ENCODE measurements around the gene HYCC1.

HYCC1 gene

DNA sequence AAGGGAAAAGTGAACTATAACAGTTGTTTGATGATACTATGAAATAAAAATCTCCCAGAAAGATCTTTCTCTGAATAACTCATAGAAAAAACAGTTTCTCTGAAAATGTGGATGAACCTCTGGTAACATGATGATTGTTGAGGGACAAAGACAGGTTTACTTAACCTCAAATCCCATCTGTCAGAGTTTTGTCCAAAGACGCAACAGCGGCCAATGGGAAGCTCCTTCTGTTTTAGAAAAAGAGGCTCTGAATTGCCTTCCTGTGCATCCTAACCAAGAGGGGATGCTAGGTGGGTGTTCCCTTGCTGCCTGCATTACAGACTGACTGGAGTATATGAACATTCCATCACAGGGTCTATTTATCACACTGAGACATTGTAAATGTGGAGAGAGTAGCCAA is 8.9 kb upstream of the HYCC1 start:
- Mint-ChIP-seq H3K4me3 (no peak overlapping the region), H3K27ac (no peak overlapping the region), H3K9me3 (no peaks in the 10 kb centered on the region), H3K27me3 (peaks cover 5% of the 10 kb centered on the region), H3K4me1 (peaks cover 26% of the 10 kb centered on the region), H3K36me3 (no peaks in the 10 kb centered on the region)

DNA sequence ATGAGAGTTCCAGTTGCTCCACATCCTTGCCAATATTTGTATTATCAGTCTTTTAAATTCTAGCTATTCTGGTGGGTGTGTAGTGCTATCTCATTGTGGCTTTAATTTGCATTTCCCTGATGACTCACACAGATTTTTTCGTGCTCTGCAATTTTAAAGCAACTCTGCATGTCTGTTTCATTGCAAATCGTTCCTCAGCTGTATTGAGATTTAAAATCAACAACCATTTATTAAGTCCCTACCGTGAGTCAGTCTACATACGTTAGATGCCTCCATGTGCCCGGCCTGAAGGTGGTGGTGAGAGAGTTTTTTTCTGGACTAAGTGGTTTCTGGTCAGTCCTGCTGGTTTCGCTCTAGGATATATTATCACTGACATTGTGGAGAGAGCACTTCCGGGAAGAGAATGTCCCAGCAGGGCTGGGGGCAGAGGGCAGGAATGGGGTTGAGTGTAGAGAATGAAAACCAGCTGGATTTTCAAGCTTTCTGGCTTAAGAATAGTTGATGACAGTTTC is 8.4 kb upstream of the HYCC1 start:
- Mint-ChIP-seq H3K4me1 (peaks cover 30% of the 10 kb centered on the region), H3K27ac (peak overlapping the region; percentile 0), H3K27me3 (peaks cover 5% of the 10 kb centered on the region), H3K4me3 (no peak overlapping the region), H3K36me3 (no peaks in the 10 kb centered on the region), H3K9me3 (no peaks in the 10 kb centered on the region)

DNA sequence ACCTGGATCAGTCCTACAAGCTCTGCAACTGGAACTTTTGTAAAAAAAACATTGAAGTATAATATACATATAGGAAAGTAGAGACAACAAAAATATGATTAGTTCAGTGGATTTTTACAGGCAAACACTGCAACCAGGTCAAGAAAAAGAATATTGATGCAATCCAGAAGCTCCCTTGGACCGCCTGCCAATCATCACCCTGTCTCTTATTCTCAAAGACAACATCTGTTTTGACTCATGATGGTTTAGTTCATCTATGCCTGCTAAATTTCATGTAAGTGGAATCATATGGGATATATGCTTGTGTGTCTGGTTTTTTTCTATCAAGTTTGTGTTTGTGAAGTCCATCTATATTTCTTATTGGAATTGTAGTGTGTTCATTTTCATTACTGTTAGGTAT is 7.7 kb upstream of the HYCC1 start:
- H3K9me3 Mint-ChIP-seq, result no peaks in the 10 kb centered on the region
- H3K4me1 Mint-ChIP-seq, result peaks cover 34% of the 10 kb centered on the region
- no peak overlapping the region for H3K4me3 Mint-ChIP-seq
- peaks cover 5% of the 10 kb centered on the region for H3K27me3 Mint-ChIP-seq
- H3K36me3 Mint-ChIP-seq, result no peaks in the 10 kb centered on the region
- H3K27ac Mint-ChIP-seq, result peak overlapping the region; percentile 90

DNA sequence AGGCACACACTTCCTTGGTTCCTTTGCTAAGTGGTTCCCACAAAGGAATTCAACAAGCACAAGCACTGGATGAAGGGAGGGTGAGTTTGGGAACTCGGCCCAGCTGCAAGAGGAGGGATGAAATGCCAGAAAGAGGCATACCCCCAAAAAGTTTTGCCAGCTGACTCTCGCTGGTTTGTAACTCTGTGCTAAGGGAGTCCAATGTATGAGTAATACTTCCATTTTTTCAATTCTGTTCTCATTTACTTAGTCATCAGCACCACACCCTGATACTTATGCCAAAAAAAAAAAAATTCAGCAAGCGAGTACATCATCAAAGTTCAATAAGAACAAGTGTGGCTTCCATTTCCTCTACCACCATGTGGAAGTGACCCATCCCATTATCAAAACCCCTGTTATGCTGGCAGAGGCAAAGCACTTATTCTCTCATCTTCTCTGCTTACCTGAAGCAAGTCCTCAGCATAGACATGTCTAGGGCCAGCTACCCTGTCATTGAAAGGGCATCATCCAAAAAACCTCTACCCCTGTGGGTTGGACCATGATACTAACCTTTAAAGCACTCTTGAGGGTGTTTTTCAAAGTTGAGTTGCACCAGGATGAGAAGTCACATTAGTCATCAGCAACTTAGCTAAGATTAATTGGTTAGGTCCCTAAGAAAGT is 6.9 kb upstream of the HYCC1 start:
- Mint-ChIP-seq H3K4me3 (peak overlapping the region; percentile 53), H3K4me1 (peaks cover 41% of the 10 kb centered on the region), H3K27ac (peak overlapping the region; percentile 90)

DNA sequence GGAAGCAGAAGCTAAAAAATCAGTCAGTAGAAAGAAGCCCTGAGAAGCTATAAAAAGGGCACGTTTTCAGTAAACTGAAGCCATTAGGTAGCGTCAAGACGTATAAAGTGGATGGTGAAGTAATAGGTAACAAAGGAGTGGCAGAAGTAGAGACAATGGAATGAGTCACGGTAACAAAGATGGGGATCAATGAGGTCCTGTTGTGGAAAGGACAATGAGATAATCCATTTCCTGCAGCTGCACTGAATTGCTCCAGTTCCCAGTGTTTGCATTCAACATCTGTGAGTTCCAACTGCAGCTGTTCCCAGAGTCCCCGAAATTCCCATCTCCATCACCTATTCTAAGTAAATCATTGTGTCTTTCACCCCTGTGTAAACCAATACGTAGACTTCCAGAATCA is 4.8 kb upstream of the HYCC1 start:
- no peak overlapping the region for H3K27ac Mint-ChIP-seq
- no peaks in the 10 kb centered on the region for H3K36me3 Mint-ChIP-seq
- no peaks in the 10 kb centered on the region for H3K9me3 Mint-ChIP-seq
- peaks cover 57% of the 10 kb centered on the region for H3K4me1 Mint-ChIP-seq
- H3K4me3 Mint-ChIP-seq, result no peak overlapping the region
- H3K27me3 Mint-ChIP-seq, result no peaks in the 10 kb centered on the region

More for the DNA sequence above, 6.9 kb upstream of the HYCC1 start:
- Mint-ChIP-seq H3K27me3 (peaks cover 2% of the 10 kb centered on the region), H3K9me3 (no peaks in the 10 kb centered on the region), H3K36me3 (no peaks in the 10 kb centered on the region)

DNA sequence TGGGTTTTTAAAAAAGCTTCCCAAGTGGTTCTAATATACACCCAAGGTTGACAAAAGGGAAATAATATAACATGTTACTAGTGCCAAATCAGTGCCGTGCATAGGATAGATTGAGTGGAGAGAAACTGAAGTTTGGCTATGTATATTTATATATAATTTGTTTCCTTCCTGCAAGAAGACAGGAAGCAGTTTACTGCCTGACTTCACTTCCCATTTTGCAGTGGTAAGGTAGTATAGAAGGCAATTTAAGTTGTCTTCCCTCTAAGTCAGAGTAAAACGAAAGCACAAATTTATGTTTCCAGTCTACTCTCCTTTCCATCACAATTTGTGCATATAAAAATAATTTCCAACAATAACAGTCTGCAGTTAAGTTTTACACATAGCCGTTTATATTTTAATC is 3.4 kb upstream of the HYCC1 start:
- no peak overlapping the region for H3K27ac Mint-ChIP-seq

DNA sequence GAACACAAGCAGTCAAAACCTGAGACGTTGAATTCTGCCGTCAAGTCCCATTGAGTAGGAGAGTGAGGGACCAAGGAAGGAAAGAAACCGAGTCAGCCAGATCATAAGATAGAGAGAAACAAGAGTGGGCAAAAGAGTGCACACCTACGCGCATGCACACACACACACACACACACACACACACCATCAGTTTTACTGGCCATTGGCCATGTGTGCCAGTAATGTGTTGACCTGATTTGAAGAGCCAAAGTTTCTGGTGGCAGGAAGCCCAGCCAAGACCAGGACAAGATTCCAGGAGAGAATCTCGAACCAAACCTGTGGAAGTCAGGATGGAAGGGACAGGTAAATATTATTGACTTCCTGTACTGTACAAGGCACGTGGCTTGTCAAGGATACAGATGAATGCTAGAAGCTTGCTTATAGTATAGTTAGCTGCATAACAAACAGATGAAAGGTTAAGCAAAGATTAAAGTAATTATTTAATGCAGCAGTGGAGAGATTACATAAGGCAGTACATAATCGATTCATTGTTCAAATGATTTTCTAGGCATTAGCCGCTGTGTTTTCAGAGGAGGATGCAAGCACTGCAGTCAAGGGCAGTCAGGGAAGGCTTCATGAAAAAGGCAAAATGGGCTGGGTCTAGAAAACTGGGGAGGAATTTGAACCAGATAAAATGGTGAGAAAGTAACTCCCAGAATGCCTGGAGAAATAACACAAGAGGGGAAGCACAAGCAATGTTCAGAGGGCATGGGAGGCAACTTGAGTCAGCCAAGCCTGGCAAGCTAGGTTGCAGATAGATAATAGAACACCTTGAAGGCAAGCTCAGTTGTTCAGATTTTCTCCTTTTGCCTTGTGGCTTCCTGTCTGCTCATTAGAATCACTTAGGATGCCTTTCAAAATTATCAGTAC is 2.7 kb upstream of the HYCC1 start:
- no peak overlapping the region for H3K27ac Mint-ChIP-seq
- H3K27me3 Mint-ChIP-seq, result no peaks in the 10 kb centered on the region
- H3K4me1 Mint-ChIP-seq, result peaks cover 47% of the 10 kb centered on the region
- no peaks in the 10 kb centered on the region for H3K9me3 Mint-ChIP-seq
- H3K4me3 Mint-ChIP-seq, result no peak overlapping the region
- no peaks in the 10 kb centered on the region for H3K36me3 Mint-ChIP-seq

More for the DNA sequence above, 3.4 kb upstream of the HYCC1 start:
- H3K27me3 Mint-ChIP-seq, result no peaks in the 10 kb centered on the region
- no peak overlapping the region for H3K4me3 Mint-ChIP-seq
- no peaks in the 10 kb centered on the region for H3K9me3 Mint-ChIP-seq
- H3K4me1 Mint-ChIP-seq, result peaks cover 54% of the 10 kb centered on the region
- no peaks in the 10 kb centered on the region for H3K36me3 Mint-ChIP-seq

DNA sequence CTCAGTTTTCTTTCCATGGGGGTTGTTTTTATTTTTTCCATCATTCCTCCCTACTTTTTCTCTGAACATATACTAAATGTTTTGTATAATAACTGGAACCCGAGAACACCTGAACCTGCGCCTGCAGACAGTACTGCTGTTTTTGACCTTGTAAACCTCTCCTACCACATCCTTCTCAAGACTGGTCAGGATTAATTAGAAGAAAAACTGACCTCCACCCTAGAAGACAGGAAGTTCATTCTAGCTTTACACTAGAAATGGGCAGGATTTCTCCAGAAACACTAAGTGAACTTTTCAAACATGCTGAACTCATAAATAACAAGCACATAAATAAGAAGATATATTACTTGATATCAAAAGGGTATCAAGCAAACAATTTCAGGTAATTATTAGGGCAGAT is 751 bp upstream of the HYCC1 start:
- Mint-ChIP-seq H3K27me3 (no peaks in the 10 kb centered on the region), H3K27ac (peak overlapping the region; percentile 20), H3K4me1 (peaks cover 31% of the 10 kb centered on the region), H3K4me3 (no peak overlapping the region), H3K36me3 (no peaks in the 10 kb centered on the region), H3K9me3 (no peaks in the 10 kb centered on the region)

DNA sequence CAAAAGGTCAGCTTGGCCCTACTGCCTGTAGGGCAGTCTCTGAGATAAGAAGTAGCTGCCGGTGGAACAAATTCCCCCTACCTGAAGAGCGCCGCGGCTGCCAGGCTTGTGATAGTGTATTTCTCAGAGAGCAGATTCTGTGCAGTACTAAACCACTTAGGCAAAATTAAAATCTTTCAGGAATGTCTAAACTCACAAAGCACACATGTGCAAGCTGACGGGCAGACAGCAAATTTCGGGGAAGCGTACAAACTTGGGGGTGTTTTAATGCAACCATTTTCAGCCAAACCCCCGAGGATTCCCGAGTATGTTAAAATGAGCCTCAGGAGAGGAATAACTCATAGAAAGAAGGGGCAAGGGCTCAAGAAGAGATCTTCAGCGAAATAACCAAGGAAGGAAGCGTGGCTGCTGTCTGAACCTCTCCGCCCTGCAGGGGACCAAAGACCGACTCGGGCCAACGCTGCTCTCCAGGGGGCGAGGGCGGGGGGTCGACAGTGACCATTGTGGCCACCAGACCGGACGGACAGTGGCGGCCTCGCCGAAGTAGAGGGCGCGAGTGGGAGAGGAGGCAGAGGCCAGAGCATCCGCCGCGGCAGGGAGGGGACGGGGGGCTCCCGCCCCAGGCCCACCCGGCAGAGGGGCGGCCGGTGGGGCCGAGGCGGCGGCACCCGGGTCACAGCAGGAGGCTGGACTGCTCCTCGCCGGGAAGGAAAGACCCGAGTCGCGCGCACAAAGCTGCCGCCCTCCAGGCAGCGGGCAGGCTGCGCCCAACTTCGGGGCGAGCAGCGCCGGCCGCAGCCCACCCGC is 819 bp downstream of the HYCC1 start:
- H3K27me3 Mint-ChIP-seq, result no peaks in the 10 kb centered on the region
- peaks cover 36% of the 10 kb centered on the region for H3K4me1 Mint-ChIP-seq
- H3K9me3 Mint-ChIP-seq, result no peaks in the 10 kb centered on the region
- no peak overlapping the region for H3K27ac Mint-ChIP-seq
- no peak overlapping the region for H3K4me3 Mint-ChIP-seq
- H3K36me3 Mint-ChIP-seq, result no peaks in the 10 kb centered on the region

DNA sequence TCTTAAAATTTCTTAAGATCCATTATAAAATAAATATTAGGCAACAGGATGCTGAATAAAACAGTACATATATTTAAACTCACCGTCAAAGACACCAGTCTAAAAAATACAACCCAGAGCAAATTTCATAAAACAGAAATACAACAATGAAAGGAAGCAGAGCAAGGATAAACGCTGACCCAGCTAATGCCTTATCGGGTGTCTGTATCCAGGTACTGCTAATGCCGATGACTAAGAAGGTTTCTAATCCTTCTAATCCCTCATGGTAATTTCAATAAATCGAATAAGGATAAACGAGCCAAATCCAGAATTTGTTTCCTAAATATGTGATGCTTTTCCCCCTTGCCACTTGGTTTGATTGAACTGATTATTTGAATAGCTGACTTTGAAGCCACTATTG is 1.7 kb downstream of the HYCC1 start:
- no peaks in the 10 kb centered on the region for H3K9me3 Mint-ChIP-seq
- no peaks in the 10 kb centered on the region for H3K36me3 Mint-ChIP-seq
- H3K27ac Mint-ChIP-seq, result no peak overlapping the region
- H3K4me3 Mint-ChIP-seq, result no peak overlapping the region
- peaks cover 35% of the 10 kb centered on the region for H3K4me1 Mint-ChIP-seq
- H3K27me3 Mint-ChIP-seq, result no peaks in the 10 kb centered on the region

DNA sequence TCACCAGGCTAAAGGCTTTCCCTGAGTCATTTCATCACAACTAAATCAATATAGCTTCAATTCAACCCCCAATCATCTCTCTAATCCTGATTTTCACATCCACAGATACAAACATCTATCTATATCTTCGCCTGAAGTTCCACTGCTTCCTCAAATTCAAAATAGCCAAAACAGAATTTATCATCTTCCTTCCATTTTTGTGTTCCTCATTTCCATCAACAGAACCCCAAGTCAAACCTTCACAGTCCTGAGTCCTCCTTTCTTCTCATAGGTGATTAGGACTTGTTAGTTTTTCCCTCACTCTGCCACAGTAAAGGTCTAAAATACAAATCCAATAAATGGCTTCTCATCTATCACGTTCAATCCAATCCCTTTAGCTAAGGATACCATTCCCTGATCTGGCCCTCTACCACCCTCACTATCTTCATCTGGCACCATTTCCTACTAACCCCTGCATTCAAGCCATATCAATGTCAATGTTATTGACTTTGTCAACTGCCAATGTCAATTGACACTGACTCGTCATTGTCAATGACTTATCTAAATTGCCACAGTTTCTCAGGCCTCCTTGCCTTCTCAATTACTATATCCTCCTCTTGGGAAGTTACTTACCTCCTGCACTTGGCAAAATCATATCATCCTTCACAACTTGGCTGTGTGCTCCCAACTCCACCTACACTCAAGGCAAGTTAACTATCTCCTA is 2.6 kb downstream of the HYCC1 start:
- no peak overlapping the region for H3K4me3 Mint-ChIP-seq
- H3K4me1 Mint-ChIP-seq, result peaks cover 35% of the 10 kb centered on the region

DNA sequence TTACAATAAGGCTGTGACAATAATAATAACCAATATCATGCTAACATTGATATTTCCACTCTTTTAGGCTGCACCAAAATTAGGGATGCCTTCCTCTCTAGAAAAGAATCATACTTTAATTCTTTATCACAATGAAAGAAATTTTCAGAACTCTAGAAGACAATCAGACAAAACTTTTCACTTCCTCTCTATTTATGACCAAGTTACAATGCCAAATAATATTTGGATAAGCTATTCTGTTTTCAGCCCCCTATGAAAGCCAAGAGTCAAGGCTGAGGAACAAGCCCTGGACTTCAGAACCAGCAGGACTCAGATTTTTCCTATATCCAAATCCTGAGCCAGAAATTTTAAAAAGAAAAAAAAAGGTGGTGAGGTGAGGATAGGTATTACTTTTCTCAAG is 4.6 kb downstream of the HYCC1 start:
- Mint-ChIP-seq H3K4me3 (no peak overlapping the region), H3K27ac (no peak overlapping the region), H3K27me3 (no peaks in the 10 kb centered on the region), H3K9me3 (no peaks in the 10 kb centered on the region), H3K4me1 (peaks cover 28% of the 10 kb centered on the region), H3K36me3 (no peaks in the 10 kb centered on the region)

More for the DNA sequence above, 2.6 kb downstream of the HYCC1 start:
- Mint-ChIP-seq H3K27me3 (no peaks in the 10 kb centered on the region), H3K27ac (no peak overlapping the region), H3K36me3 (no peaks in the 10 kb centered on the region), H3K9me3 (no peaks in the 10 kb centered on the region)

DNA sequence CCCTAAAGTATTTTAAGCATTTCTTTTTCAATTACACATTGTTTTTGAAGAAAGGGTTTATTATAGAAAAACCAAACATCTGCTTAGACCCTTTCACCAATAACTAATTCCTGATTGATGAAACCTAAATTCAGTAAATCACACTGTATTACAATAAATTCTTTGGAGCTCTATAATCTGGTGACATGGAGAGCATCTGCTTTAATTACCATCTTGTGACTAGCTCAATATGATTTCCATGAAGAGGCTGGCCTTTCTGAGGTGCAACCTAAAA is 9.7 kb downstream of the HYCC1 start:
- Mint-ChIP-seq H3K4me3 (no peak overlapping the region), H3K4me1 (peaks cover 50% of the 10 kb centered on the region), H3K36me3 (no peaks in the 10 kb centered on the region)

DNA sequence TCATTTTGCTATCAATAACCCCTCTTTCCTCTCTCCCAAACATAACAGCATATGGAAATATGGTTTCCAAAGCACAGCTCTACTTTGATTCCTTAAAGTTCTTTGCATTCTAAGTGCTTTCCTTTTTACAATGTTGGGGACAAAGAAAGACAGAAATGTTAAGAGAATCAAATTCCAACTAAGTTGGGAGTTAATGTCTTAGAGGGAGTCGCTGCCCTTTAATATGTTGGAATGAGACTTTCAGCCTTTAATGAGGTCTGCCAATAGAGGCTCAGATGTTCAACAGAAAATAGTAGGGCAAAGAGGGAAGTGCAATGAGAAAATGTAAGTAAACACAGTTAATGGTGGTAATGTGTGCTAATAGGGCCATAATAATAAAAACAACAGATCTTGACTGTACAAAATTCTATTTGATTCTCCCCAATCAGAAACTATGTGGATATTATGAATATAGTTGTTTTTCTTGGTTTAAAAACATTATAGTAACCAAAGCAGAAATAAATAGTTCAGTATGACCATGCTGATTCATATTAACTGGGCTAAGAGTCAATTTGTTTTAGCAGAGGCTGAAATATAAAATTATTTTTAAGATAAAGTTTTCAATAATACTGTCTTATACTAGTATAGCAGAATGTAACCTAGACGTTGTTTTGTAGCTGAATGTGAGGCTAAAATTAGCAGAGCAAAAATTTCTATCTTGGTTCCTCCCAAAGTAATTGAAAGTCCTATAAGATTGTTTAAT is 10.3 kb downstream of the HYCC1 start:
- Mint-ChIP-seq H3K4me1 (peaks cover 50% of the 10 kb centered on the region), H3K27ac (no peak overlapping the region), H3K27me3 (no peaks in the 10 kb centered on the region), H3K9me3 (no peaks in the 10 kb centered on the region), H3K36me3 (no peaks in the 10 kb centered on the region), H3K4me3 (no peak overlapping the region)

More for the DNA sequence above, 9.7 kb downstream of the HYCC1 start:
- H3K27me3 Mint-ChIP-seq, result no peaks in the 10 kb centered on the region
- H3K9me3 Mint-ChIP-seq, result no peaks in the 10 kb centered on the region
- H3K27ac Mint-ChIP-seq, result no peak overlapping the region

DNA sequence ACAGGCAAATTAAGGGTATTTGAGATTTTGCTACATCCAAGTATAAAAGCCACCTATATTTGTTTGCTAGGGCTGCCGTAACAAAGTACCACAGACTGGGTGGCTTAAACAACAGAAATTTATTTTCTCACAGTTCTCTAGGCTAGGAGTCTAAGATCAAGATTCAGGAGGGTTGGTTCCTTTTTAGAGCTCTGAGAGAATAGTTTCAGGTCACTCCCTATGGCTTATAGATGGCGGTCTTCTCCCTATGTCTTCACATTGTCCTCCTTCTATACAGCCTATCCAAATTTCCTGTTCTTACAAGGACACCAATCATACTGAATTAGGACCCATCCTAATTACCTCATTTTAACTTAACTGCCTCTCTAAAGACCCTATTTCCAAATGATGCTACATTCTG is 11.2 kb downstream of the HYCC1 start:
- Mint-ChIP-seq H3K4me3 (no peak overlapping the region), H3K27ac (no peak overlapping the region), H3K9me3 (no peaks in the 10 kb centered on the region), H3K36me3 (no peaks in the 10 kb centered on the region), H3K4me1 (peaks cover 49% of the 10 kb centered on the region), H3K27me3 (no peaks in the 10 kb centered on the region)
